ENCODE results near the gene PYCARD.

Gene PYCARD

GRCh38 chr16:31188450-31189411 lies 13.8 kb downstream of the PYCARD start:
- no peak overlapping the region for H3K27ac ChIP-seq (ENCODE audit: low read length)
- H3K36me3 ChIP-seq (ENCODE audit: control insufficient read depth in 2 of 2, insufficient read depth in 2 of 2, low read length in 2 of 2), result peaks cover 86 to 87% of the 10 kb centered on the region in 2 donors
- no peaks in the 10 kb centered on the region for H3K27me3 ChIP-seq (ENCODE audit: control insufficient read depth in 1 of 2, insufficient read depth in 2 of 2, low read length in 2 of 2)
- no peaks in the 10 kb centered on the region for H3K9me3 ChIP-seq (ENCODE audit: control insufficient read depth in 2 of 2, low read length in 2 of 2)
- no peak overlapping the region for H3K4me3 ChIP-seq (ENCODE audit: low read length in 2 of 2)
- peaks cover 5% of the 10 kb centered on the region for H3K4me1 ChIP-seq (ENCODE audit: control insufficient read depth, insufficient read depth, low read length)
- H3K9ac ChIP-seq (ENCODE audit: low read length in 2 of 2), result no peak overlapping the region

- no peak overlapping the region for H3K9ac ChIP-seq (ENCODE audit: low read length in 2 of 2)
- H3K4me1 ChIP-seq (ENCODE audit: control insufficient read depth, insufficient read depth, low read length), result peaks cover 10% of the 10 kb centered on the region
- H3K27ac ChIP-seq (ENCODE audit: low read length), result no peak overlapping the region
- no peaks in the 10 kb centered on the region for H3K9me3 ChIP-seq (ENCODE audit: control insufficient read depth in 2 of 2, low read length in 2 of 2)
- H3K36me3 ChIP-seq (ENCODE audit: control insufficient read depth in 2 of 2, insufficient read depth in 2 of 2, low read length in 2 of 2), result peaks cover 86 to 89% of the 10 kb centered on the region in 2 donors
- no peak overlapping the region for H3K4me3 ChIP-seq (ENCODE audit: low read length in 2 of 2)
- no peaks in the 10 kb centered on the region for H3K27me3 ChIP-seq (ENCODE audit: control insufficient read depth in 1 of 2, insufficient read depth in 2 of 2, low read length in 2 of 2)
Observed at GRCh38 chr16:31187808-31188189, 14.8 kb downstream of the PYCARD start.

- Histone ChIP-seq H3K27ac (ENCODE audit: low read length) (no peak overlapping the region), H3K4me1 (ENCODE audit: control insufficient read depth, insufficient read depth, low read length) (peaks cover 16% of the 10 kb centered on the region), H3K9me3 (ENCODE audit: control insufficient read depth in 2 of 2, low read length in 2 of 2) (no peaks in the 10 kb centered on the region), H3K4me3 (ENCODE audit: low read length in 2 of 2) (no peak overlapping the region), H3K36me3 (ENCODE audit: control insufficient read depth in 2 of 2, insufficient read depth in 2 of 2, low read length in 2 of 2) (peaks cover 85 to 86% of the 10 kb centered on the region in 2 donors), H3K9ac (ENCODE audit: low read length in 2 of 2) (no peak overlapping the region), H3K27me3 (ENCODE audit: control insufficient read depth in 1 of 2, insufficient read depth in 2 of 2, low read length in 2 of 2) (no peaks in the 10 kb centered on the region)
Observed at GRCh38 chr16:31186930-31187807, 15.4 kb downstream of the PYCARD start.

GRCh38 chr16:31186176-31186575 lies 16.4 kb downstream of the PYCARD start:
- H3K9me3 ChIP-seq (ENCODE audit: control insufficient read depth in 2 of 2, low read length in 2 of 2), result no peaks in the 10 kb centered on the region
- no peak overlapping the region for H3K27ac ChIP-seq (ENCODE audit: low read length)
- peaks cover 26% of the 10 kb centered on the region for H3K4me1 ChIP-seq (ENCODE audit: control insufficient read depth, insufficient read depth, low read length)
- no peaks in the 10 kb centered on the region for H3K27me3 ChIP-seq (ENCODE audit: control insufficient read depth in 1 of 2, insufficient read depth in 2 of 2, low read length in 2 of 2)
- no peak overlapping the region for H3K4me3 ChIP-seq (ENCODE audit: low read length in 2 of 2)
- peaks cover 75 to 76% of the 10 kb centered on the region in 2 donors for H3K36me3 ChIP-seq (ENCODE audit: control insufficient read depth in 2 of 2, insufficient read depth in 2 of 2, low read length in 2 of 2)
- no peak overlapping the region for H3K9ac ChIP-seq (ENCODE audit: low read length in 2 of 2)

- peaks cover 27% of the 10 kb centered on the region for H3K4me1 ChIP-seq (ENCODE audit: control insufficient read depth, insufficient read depth, low read length)
- peaks cover 67 to 68% of the 10 kb centered on the region in 2 donors for H3K36me3 ChIP-seq (ENCODE audit: control insufficient read depth in 2 of 2, insufficient read depth in 2 of 2, low read length in 2 of 2)
- H3K4me3 ChIP-seq (ENCODE audit: low read length in 2 of 2), result no peak overlapping the region
- no peak overlapping the region for H3K9ac ChIP-seq (ENCODE audit: low read length in 2 of 2)
- H3K9me3 ChIP-seq (ENCODE audit: control insufficient read depth in 2 of 2, low read length in 2 of 2), result no peaks in the 10 kb centered on the region
- H3K27ac ChIP-seq (ENCODE audit: low read length), result no peak overlapping the region
- H3K27me3 ChIP-seq (ENCODE audit: control insufficient read depth in 1 of 2, insufficient read depth in 2 of 2, low read length in 2 of 2), result no peaks in the 10 kb centered on the region
Observed at GRCh38 chr16:31185339-31185738, 17.2 kb downstream of the PYCARD start.

- peaks cover 63 to 64% of the 10 kb centered on the region in 2 donors for H3K36me3 ChIP-seq (ENCODE audit: control insufficient read depth in 2 of 2, insufficient read depth in 2 of 2, low read length in 2 of 2)
- H3K9me3 ChIP-seq (ENCODE audit: control insufficient read depth in 2 of 2, low read length in 2 of 2), result no peaks in the 10 kb centered on the region
- H3K27me3 ChIP-seq (ENCODE audit: control insufficient read depth in 1 of 2, insufficient read depth in 2 of 2, low read length in 2 of 2), result no peaks in the 10 kb centered on the region
- no peak overlapping the region for H3K9ac ChIP-seq (ENCODE audit: low read length in 2 of 2)
- H3K4me1 ChIP-seq (ENCODE audit: control insufficient read depth, insufficient read depth, low read length), result peaks cover 27% of the 10 kb centered on the region
- no peak overlapping the region for H3K4me3 ChIP-seq (ENCODE audit: low read length in 2 of 2)
- H3K27ac ChIP-seq (ENCODE audit: low read length), result no peak overlapping the region
Observed at GRCh38 chr16:31184888-31185287, 17.7 kb downstream of the PYCARD start.

- Histone ChIP-seq H3K9me3 (ENCODE audit: control insufficient read depth in 2 of 2, low read length in 2 of 2) (no peaks in the 10 kb centered on the region), H3K27ac (ENCODE audit: low read length) (no peak overlapping the region), H3K9ac (ENCODE audit: low read length in 2 of 2) (no peak overlapping the region), H3K4me1 (ENCODE audit: control insufficient read depth, insufficient read depth, low read length) (peaks cover 33% of the 10 kb centered on the region), H3K27me3 (ENCODE audit: control insufficient read depth in 1 of 2, insufficient read depth in 2 of 2, low read length in 2 of 2) (no peaks in the 10 kb centered on the region), H3K36me3 (ENCODE audit: control insufficient read depth in 2 of 2, insufficient read depth in 2 of 2, low read length in 2 of 2) (peaks cover 51 to 52% of the 10 kb centered on the region in 2 donors), H3K4me3 (ENCODE audit: low read length in 2 of 2) (no peak overlapping the region)
Observed at GRCh38 chr16:31183432-31184428, 18.8 kb downstream of the PYCARD start.

GRCh38 chr16:31182391-31182790 lies 20.2 kb downstream of the PYCARD start:
- H3K9ac ChIP-seq (ENCODE audit: low read length in 2 of 2), result peak overlapping the region; percentile 39 to 58
- no peaks in the 10 kb centered on the region for H3K9me3 ChIP-seq (ENCODE audit: control insufficient read depth in 2 of 2, low read length in 2 of 2)
- H3K4me1 ChIP-seq (ENCODE audit: control insufficient read depth, insufficient read depth, low read length), result peaks cover 36% of the 10 kb centered on the region
- H3K36me3 ChIP-seq (ENCODE audit: control insufficient read depth in 2 of 2, insufficient read depth in 2 of 2, low read length in 2 of 2), result peaks cover 38 to 41% of the 10 kb centered on the region in 2 donors
- H3K27ac ChIP-seq (ENCODE audit: low read length), result no peak overlapping the region
- H3K4me3 ChIP-seq (ENCODE audit: low read length in 2 of 2), result peak overlapping the region; percentile 92
- no peaks in the 10 kb centered on the region for H3K27me3 ChIP-seq (ENCODE audit: control insufficient read depth in 1 of 2, insufficient read depth in 2 of 2, low read length in 2 of 2)

- Histone ChIP-seq H3K4me1 (ENCODE audit: control insufficient read depth, insufficient read depth, low read length) (peaks cover 36% of the 10 kb centered on the region), H3K27me3 (ENCODE audit: control insufficient read depth in 1 of 2, insufficient read depth in 2 of 2, low read length in 2 of 2) (no peaks in the 10 kb centered on the region), H3K27ac (ENCODE audit: low read length) (peak overlapping the region; percentile 93), H3K36me3 (ENCODE audit: control insufficient read depth in 2 of 2, insufficient read depth in 2 of 2, low read length in 2 of 2) (peaks cover 27 to 30% of the 10 kb centered on the region in 2 donors), H3K4me3 (ENCODE audit: low read length in 2 of 2) (peak overlapping the region; percentile 92), H3K9me3 (ENCODE audit: control insufficient read depth in 2 of 2, low read length in 2 of 2) (no peaks in the 10 kb centered on the region), H3K9ac (ENCODE audit: low read length in 2 of 2) (peak overlapping the region; percentile 92 to 96)
Observed at GRCh38 chr16:31181102-31181830, 21.3 kb downstream of the PYCARD start.
